HEK293 (cell line): ENCODE results near the gene CD79A.

ENCODE experiments used
- GLI4 ChIP-seq: fragments of 450-650 bp; formaldehyde crosslinking; IDR thresholded peaks from 2 replicates; pipeline ENCODE4 v1.5.1; 2016; ENCODE audit warnings: missing biosample characterization, missing genetic modification characterization
- IKZF3 ChIP-seq: fragments of 450-650 bp; IDR thresholded peaks from 2 replicates; pipeline ENCODE4 v1.5.0; 2018; ENCODE audit warnings: missing biosample characterization, mild to moderate bottlenecking, missing genetic modification characterization, moderate library complexity
- MEIS1 ChIP-seq: sonication (generic); formaldehyde crosslinking; IDR thresholded peaks from 2 replicates; pipeline ENCODE4 v1.8.1; 2022; ENCODE audit warnings: missing genetic modification reagents, mild to moderate bottlenecking, borderline replicate concordance
- OVOL3 ChIP-seq: fragments of 450-650 bp; formaldehyde crosslinking; IDR thresholded peaks from 2 replicates; pipeline ENCODE4 v1.5.1; 2016; ENCODE audit warnings: missing biosample characterization, missing genetic modification characterization
- PRDM1 ChIP-seq: fragments of 450-650 bp; formaldehyde crosslinking; IDR thresholded peaks from 2 replicates; pipeline ENCODE4; 2016; ENCODE audit warnings: missing biosample characterization, missing genetic modification characterization
- RBAK ChIP-seq: fragments of 450-650 bp; formaldehyde crosslinking; IDR thresholded peaks from 2 replicates; pipeline ENCODE4 v1.5.1; 2016; ENCODE audit warnings: missing biosample characterization, missing genetic modification characterization
- SETDB1 ChIP-seq: IDR thresholded peaks from one replicate; pipeline ENCODE4 v1.6.1; 2017; ENCODE audit warnings: mild to moderate bottlenecking, low read length, moderate library complexity, mixed read lengths; ENCODE audit not compliant: insufficient read length
- SP3 ChIP-seq: fragments of 450-650 bp; formaldehyde crosslinking; IDR thresholded peaks from 2 replicates; pipeline ENCODE4 v1.5.1; 2016; ENCODE audit warnings: missing biosample characterization, missing genetic modification characterization
- YY1 ChIP-seq: fragments of 450-650 bp; formaldehyde crosslinking; IDR thresholded peaks from 2 replicates; pipeline ENCODE4 v1.5.1; 2018; ENCODE audit warnings: missing biosample characterization, missing genetic modification characterization
- ZBTB8A ChIP-seq: fragments of 450-650 bp; formaldehyde crosslinking; IDR thresholded peaks from 2 replicates; pipeline ENCODE4 v1.5.1; 2016; ENCODE audit warnings: missing biosample characterization, missing genetic modification characterization
- ZNF211 ChIP-seq: fragments of 450-650 bp; formaldehyde crosslinking; IDR thresholded peaks from 2 replicates; pipeline ENCODE4 v1.5.1; 2016; ENCODE audit warnings: low read depth, missing biosample characterization, missing genetic modification characterization
- ZNF266 ChIP-seq: fragments of 450-650 bp; formaldehyde crosslinking; IDR thresholded peaks from 2 replicates; pipeline ENCODE4 v1.5.1; 2016; ENCODE audit warnings: missing biosample characterization, missing genetic modification characterization, low read depth
- ZNF341 ChIP-seq: fragments of 450-650 bp; formaldehyde crosslinking; IDR thresholded peaks from 2 replicates; pipeline ENCODE4; 2016; ENCODE audit warnings: low read depth, missing biosample characterization, missing genetic modification characterization
- ZNF394 ChIP-seq: fragments of 450-650 bp; formaldehyde crosslinking; IDR thresholded peaks from 2 replicates; pipeline ENCODE4 v1.5.1; 2016; ENCODE audit warnings: missing biosample characterization, missing genetic modification characterization, mild to moderate bottlenecking, moderate library complexity, borderline replicate concordance
- ZNF510 ChIP-seq: fragments of 450-650 bp; formaldehyde crosslinking; IDR thresholded peaks from 2 replicates; pipeline ENCODE4 v1.5.1; 2018; ENCODE audit warnings: mild to moderate bottlenecking, missing genetic modification characterization, missing biosample characterization; ENCODE audit not compliant: insufficient replicate concordance
- ZNF529 ChIP-seq: fragments of 450-650 bp; formaldehyde crosslinking; IDR thresholded peaks from 2 replicates; pipeline ENCODE4 v1.5.1; 2017; ENCODE audit warnings: missing genetic modification characterization, missing biosample characterization; ENCODE audit not compliant: insufficient replicate concordance
- ZNF549 ChIP-seq: fragments of 450-650 bp; IDR thresholded peaks from 2 replicates; pipeline ENCODE4 v1.5.1; 2018; ENCODE audit warnings: missing biosample characterization, missing genetic modification characterization, mild to moderate bottlenecking, inconsistent platforms, moderate library complexity
- ZNF561 ChIP-seq: fragments of 450-650 bp; IDR thresholded peaks from 2 replicates; pipeline ENCODE4 v1.5.1; 2018; ENCODE audit warnings: missing biosample characterization, missing genetic modification characterization, borderline replicate concordance
- ZNF585B ChIP-seq: fragments of 450-650 bp; formaldehyde crosslinking; IDR thresholded peaks from 2 replicates; pipeline ENCODE4 v1.5.1; 2016; ENCODE audit warnings: missing biosample characterization, missing genetic modification characterization
- ZNF629 ChIP-seq: fragments of 450-650 bp; formaldehyde crosslinking; IDR thresholded peaks from 2 replicates; pipeline ENCODE4 v1.5.1; 2017; ENCODE audit warnings: missing biosample characterization, missing genetic modification characterization
- ZNF677 ChIP-seq: fragments of 450-650 bp; IDR thresholded peaks from 2 replicates; pipeline ENCODE4 v1.5.0; 2018; ENCODE audit warnings: missing biosample characterization, mild to moderate bottlenecking, missing genetic modification characterization, moderate library complexity
- ZNF843 ChIP-seq: fragments of 450-650 bp; formaldehyde crosslinking; IDR thresholded peaks from 2 replicates; pipeline ENCODE4 v1.5.1; 2016; ENCODE audit warnings: missing biosample characterization, missing genetic modification characterization
- TF ChIP-seq, protein P1 (sequence below): fragments of 450-650 bp; formaldehyde crosslinking; IDR thresholded peaks from 2 replicates; pipeline ENCODE4 v1.5.1; 2016; ENCODE audit warnings: missing biosample characterization, missing genetic modification characterization, borderline replicate concordance
- TF ChIP-seq, protein P2 (sequence below): fragments of 450-650 bp; formaldehyde crosslinking; IDR thresholded peaks from 2 replicates; pipeline ENCODE4 v1.5.1; 2017; ENCODE audit warnings: missing biosample characterization, missing genetic modification characterization
- TF ChIP-seq, protein P3 (sequence below): fragments of 450-650 bp; formaldehyde crosslinking; IDR thresholded peaks from 2 replicates; pipeline ENCODE4 v1.5.1; 2016; ENCODE audit warnings: missing biosample characterization, missing genetic modification characterization
- TF ChIP-seq, protein P4 (sequence below): fragments of 450-650 bp; formaldehyde crosslinking; IDR thresholded peaks from 2 replicates; pipeline ENCODE4 v1.5.1; 2016; ENCODE audit warnings: missing biosample characterization, missing genetic modification characterization

The CD79A gene

DNA sequence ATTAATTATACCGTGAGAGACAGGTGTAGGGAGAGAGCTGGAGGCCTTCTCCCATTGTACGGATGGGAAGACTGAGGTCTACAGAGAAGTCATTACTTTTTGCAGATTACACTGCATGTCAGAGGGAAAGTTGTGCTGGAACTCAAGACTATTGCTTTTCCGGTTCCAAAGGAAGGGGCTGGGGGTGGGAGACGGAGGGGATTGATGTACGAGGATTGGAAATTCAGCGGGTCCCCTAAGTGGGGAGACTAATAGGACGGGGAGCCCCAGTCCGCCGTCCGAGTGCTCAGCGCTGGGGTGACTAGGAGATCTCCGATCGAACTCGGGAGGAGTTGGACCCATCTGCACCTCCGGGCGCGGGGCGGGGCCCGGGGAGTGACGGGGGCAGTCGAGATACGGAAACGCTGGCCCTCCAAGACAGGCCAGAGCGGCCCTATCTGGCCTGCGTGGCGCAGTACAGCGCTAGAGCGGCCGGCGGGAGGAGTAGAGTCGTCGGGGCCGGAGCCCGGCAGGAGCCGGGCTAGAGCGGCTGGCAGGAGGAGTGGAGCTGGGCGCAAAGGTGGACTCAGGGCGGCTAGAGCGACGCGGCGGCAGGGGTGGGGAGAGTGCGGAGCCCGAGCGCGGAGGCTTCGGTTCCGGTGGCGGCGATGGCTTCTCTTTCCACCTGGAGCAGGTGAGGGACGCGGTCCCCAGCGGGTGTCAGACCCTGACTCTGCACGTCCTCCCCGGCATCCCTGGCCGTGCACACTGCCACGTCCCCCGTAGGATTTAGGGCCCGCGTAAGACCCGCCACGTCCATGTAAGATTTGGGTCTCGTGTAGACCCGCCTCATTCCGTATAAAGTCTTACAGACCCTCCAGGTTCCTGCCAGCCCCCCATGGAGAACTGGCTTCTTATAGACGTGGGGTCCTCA, 7.0 kb downstream of the CD79A start (continued):
- TF ChIP-seq, protein P1, sequence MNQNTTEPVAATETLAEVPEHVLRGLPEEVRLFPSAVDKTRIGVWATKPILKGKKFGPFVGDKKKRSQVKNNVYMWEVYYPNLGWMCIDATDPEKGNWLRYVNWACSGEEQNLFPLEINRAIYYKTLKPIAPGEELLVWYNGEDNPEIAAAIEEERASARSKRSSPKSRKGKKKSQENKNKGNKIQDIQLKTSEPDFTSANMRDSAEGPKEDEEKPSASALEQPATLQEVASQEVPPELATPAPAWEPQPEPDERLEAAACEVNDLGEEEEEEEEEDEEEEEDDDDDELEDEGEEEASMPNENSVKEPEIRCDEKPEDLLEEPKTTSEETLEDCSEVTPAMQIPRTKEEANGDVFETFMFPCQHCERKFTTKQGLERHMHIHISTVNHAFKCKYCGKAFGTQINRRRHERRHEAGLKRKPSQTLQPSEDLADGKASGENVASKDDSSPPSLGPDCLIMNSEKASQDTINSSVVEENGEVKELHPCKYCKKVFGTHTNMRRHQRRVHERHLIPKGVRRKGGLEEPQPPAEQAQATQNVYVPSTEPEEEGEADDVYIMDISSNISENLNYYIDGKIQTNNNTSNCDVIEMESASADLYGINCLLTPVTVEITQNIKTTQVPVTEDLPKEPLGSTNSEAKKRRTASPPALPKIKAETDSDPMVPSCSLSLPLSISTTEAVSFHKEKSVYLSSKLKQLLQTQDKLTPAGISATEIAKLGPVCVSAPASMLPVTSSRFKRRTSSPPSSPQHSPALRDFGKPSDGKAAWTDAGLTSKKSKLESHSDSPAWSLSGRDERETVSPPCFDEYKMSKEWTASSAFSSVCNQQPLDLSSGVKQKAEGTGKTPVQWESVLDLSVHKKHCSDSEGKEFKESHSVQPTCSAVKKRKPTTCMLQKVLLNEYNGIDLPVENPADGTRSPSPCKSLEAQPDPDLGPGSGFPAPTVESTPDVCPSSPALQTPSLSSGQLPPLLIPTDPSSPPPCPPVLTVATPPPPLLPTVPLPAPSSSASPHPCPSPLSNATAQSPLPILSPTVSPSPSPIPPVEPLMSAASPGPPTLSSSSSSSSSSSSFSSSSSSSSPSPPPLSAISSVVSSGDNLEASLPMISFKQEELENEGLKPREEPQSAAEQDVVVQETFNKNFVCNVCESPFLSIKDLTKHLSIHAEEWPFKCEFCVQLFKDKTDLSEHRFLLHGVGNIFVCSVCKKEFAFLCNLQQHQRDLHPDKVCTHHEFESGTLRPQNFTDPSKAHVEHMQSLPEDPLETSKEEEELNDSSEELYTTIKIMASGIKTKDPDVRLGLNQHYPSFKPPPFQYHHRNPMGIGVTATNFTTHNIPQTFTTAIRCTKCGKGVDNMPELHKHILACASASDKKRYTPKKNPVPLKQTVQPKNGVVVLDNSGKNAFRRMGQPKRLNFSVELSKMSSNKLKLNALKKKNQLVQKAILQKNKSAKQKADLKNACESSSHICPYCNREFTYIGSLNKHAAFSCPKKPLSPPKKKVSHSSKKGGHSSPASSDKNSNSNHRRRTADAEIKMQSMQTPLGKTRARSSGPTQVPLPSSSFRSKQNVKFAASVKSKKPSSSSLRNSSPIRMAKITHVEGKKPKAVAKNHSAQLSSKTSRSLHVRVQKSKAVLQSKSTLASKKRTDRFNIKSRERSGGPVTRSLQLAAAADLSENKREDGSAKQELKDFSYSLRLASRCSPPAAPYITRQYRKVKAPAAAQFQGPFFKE (tag by site-specific recombination) = no peak
- no peak for TF ChIP-seq ZNF211
- no peak for TF ChIP-seq SETDB1
- no peak for TF ChIP-seq ZNF266 (tag by site-specific recombination)
- TF ChIP-seq ZNF341 (tag by site-specific recombination) = no peak
- TF ChIP-seq SP3 = peak; percentile 95
- TF ChIP-seq GLI4 (tag by site-specific recombination) = no peak; the same call in 1 of the 2 replicates
- TF ChIP-seq, protein P2, sequence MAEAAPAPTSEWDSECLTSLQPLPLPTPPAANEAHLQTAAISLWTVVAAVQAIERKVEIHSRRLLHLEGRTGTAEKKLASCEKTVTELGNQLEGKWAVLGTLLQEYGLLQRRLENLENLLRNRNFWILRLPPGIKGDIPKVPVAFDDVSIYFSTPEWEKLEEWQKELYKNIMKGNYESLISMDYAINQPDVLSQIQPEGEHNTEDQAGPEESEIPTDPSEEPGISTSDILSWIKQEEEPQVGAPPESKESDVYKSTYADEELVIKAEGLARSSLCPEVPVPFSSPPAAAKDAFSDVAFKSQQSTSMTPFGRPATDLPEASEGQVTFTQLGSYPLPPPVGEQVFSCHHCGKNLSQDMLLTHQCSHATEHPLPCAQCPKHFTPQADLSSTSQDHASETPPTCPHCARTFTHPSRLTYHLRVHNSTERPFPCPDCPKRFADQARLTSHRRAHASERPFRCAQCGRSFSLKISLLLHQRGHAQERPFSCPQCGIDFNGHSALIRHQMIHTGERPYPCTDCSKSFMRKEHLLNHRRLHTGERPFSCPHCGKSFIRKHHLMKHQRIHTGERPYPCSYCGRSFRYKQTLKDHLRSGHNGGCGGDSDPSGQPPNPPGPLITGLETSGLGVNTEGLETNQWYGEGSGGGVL (tag by site-specific recombination) = peak; percentile 68
- TF ChIP-seq PRDM1 (tag by site-specific recombination) = peak; percentile 76
- no peak for TF ChIP-seq ZNF585B (tag by site-specific recombination)
- TF ChIP-seq RBAK = no peak
- TF ChIP-seq ZNF510 (tag by site-specific recombination) = no peak
- peak; percentile 60; the same call in 1 of the 2 replicates for TF ChIP-seq ZNF561
- TF ChIP-seq YY1 = peak; percentile 82; the same call in 1 of the 2 replicates
- TF ChIP-seq OVOL3 = 0 out of 2 replicates have a peak, but pooled peaks have one; percentile 25
- no peak for TF ChIP-seq IKZF3 (tag by site-specific recombination)
- no peak for TF ChIP-seq ZNF677
- TF ChIP-seq, protein P3, sequence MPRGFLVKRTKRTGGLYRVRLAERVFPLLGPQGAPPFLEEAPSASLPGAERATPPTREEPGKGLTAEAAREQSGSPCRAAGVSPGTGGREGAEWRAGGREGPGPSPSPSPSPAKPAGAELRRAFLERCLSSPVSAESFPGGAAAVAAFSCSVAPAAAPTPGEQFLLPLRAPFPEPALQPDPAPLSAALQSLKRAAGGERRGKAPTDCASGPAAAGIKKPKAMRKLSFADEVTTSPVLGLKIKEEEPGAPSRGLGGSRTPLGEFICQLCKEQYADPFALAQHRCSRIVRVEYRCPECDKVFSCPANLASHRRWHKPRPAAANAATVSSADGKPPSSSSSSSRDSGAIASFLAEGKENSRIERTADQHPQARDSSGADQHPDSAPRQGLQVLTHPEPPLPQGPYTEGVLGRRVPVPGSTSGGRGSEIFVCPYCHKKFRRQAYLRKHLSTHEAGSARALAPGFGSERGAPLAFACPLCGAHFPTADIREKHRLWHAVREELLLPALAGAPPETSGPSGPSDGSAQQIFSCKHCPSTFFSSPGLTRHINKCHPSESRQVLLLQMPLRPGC (tag by site-specific recombination) = peak; percentile 91
- peak; percentile 92 for TF ChIP-seq ZNF843
- TF ChIP-seq ZNF394 (tag by site-specific recombination) = peak; percentile 69
- no peak for TF ChIP-seq ZNF529 (tag by site-specific recombination)
- TF ChIP-seq ZNF629 (tag by site-specific recombination) = peak; percentile 91
- TF ChIP-seq ZBTB8A (tag by site-specific recombination) = peak; percentile 77
- TF ChIP-seq MEIS1 (CRISPR knock-in tag) = no peak
- TF ChIP-seq, protein P4, sequence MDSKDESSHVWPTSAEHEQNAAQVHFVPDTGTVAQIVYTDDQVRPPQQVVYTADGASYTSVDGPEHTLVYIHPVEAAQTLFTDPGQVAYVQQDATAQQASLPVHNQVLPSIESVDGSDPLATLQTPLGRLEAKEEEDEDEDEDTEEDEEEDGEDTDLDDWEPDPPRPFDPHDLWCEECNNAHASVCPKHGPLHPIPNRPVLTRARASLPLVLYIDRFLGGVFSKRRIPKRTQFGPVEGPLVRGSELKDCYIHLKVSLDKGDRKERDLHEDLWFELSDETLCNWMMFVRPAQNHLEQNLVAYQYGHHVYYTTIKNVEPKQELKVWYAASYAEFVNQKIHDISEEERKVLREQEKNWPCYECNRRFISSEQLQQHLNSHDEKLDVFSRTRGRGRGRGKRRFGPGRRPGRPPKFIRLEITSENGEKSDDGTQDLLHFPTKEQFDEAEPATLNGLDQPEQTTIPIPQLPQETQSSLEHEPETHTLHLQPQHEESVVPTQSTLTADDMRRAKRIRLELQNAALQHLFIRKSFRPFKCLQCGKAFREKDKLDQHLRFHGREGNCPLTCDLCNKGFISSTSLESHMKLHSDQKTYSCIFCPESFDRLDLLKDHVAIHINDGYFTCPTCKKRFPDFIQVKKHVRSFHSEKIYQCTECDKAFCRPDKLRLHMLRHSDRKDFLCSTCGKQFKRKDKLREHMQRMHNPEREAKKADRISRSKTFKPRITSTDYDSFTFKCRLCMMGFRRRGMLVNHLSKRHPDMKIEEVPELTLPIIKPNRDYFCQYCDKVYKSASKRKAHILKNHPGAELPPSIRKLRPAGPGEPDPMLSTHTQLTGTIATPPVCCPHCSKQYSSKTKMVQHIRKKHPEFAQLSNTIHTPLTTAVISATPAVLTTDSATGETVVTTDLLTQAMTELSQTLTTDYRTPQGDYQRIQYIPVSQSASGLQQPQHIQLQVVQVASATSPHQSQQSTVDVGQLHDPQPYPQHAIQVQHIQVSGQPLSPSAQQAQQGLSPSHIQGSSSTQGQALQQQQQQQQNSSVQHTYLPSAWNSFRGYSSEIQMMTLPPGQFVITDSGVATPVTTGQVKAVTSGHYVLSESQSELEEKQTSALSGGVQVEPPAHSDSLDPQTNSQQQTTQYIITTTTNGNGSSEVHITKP (tag by site-specific recombination) = peak; percentile 74
- no peak for TF ChIP-seq ZNF549 (tag by site-specific recombination)
